Breast epithelium (tissue), 3 donors: ENCODE results near the gene NFAM1.

ENCODE experiments used
- CTCF ChIP-seq, 3 donors: fragments of 450-650 bp; IDR thresholded peaks; one replicate each; pipeline ENCODE4 v1.5.1; 2016 to 2017; ENCODE audit warnings: antibody characterized with exemption in 3 of 3, mild to moderate bottlenecking in 3 of 3, moderate library complexity in 3 of 3
- POLR2A ChIP-seq: fragments of 450-650 bp; IDR thresholded peaks from one replicate; pipeline ENCODE4 v1.6.1; 2016; ENCODE audit warnings: antibody characterized with exemption, mild to moderate bottlenecking, moderate library complexity
- POLR2AphosphoS5 ChIP-seq, 3 donors: sonication (generic); formaldehyde crosslinking; IDR thresholded peaks; one replicate each; pipeline ENCODE4 v1.6.1; 2017; ENCODE audit warnings: antibody characterized with exemption in 3 of 3

- TF ChIP-seq CTCF (IDR thresholded peaks at IDR 0.05): no peak
- TF ChIP-seq POLR2AphosphoS5 (IDR thresholded peaks at IDR 0.05): no peak
- no peak for TF ChIP-seq POLR2A
These were observed 11.3 kb upstream of the NFAM1 start for GRCh38 chr22:42443240-42444076.
